Occipital lobe (tissue), 2 donors: ENCODE measurements around the gene HMGA1. TPM values are rescaled to one million over a fixed set of nuclear protein-coding genes. Genes with fewer than 3 reads are reported as not detected.
"Not testable (repeated sequence)": the region's sequence is repeated elsewhere in the genome, so short reads cannot be mapped to it uniquely, and the experiment has no call there.

Source experiments
- DNase-seq: peaks from one replicate; lab custom pipeline; 2025; lab: John Stamatoyannopoulos, UW
- total RNA-seq: library from RNA; depleted of rRNA; stranded (reverse); fragments of >200 nt; gene quantifications from one replicate; pipeline ENCODE4 v1.2.3, GENCODE V29; 2014

HMGA1 gene
- total RNA-seq, 1 donor from 2014 or later = 25.0 TPM

DNA sequence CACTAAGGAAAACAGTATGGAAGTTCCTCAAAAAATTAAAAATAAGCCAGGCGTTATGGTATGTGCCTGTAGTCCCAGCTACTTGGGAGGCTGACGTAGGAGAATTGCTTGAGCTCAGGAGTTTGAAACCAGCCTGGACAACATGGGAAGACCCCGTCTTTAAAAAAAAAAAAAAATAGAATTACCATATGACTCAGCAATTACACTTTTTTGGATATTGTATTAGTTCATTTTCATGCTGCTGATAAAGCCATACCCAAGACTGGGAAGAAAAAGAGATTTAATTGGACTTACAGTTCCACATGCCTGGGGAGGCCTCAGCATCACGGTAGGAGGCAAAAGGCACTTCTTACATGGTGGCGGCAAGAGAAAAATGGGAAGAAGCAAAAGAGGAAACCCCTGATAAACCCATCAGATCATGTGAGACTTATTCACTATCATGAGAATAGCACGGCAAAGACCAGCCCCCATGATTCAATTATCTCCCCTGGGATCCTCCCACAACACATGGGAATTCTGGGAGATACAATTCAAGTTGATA lies 22.9 kb downstream of the HMGA1 start:
- DNase-seq = no peak

DNA sequence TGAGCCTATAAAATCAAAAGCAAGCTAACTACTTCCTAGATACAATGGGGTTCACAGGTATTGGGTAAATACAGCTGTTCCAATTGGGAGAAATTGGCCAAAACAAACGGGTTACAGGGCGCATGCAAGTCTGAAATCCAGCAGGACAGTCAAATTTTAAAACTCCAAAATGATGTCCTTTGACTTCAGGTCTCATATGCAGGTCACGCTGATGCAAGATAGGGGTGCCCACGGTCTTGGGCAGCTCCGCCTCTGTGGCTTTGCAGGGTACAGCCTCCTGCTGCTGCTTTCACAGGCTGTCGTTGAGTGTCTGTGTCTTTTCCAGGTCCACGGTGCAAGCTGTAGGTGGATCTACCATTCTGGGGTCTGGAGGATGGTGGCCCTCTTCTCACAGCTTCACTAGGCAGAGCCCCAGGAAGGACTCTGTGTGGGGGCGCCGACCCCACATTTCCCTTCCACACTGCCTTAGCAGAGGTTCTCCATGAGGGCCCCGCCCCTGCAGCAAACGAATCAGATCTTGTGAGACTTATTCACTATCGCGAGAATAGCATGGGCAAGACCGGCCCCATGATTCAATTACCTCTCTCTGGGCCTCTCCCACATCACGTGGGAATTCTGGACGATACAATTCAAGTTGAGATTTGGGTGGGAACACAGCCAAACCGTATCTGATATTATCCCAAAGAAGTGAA lies 24.0 kb downstream of the HMGA1 start:
- DNase-seq = no peak

DNA sequence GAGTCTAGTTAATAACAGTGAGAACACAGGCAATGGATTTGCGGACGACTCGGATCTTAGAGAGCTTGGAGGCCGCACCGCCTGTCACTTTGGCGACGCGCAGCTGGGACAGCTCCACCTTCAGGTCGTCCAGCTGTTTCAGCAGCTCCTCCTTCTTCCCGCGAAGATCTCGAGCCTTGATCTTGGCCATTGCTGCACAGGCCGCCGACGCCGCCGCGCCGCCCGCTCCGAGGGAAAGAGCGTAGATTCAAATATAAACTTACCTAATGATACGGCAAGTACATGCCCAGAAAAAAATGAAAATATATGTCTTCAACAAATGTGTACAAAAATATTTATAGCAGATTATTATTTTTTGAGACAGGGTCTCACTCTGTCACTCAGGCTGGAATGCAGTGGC lies 26.8 kb downstream of the HMGA1 start:
- not testable (repeated sequence) for DNase-seq

DNA sequence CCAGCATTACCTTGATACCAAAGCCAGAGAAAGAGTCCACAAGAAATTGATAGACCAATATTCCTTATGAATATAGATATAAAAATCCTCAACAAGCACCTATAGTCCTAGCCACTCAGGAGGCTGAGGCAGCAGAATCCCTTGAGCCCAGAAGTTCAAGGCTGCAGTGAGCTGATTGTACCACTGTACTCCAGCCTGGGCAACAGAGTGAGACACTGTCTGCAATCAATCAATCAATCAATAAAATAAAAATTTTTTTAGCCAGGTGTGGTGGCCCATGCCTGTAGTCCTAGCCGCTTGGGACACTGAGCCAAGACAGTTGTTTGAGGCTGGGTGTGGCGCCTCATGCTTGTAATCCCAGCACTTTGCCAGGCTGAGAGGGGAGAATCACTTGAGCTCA lies 31.1 kb downstream of the HMGA1 start:
- DNase-seq = no peak

DNA sequence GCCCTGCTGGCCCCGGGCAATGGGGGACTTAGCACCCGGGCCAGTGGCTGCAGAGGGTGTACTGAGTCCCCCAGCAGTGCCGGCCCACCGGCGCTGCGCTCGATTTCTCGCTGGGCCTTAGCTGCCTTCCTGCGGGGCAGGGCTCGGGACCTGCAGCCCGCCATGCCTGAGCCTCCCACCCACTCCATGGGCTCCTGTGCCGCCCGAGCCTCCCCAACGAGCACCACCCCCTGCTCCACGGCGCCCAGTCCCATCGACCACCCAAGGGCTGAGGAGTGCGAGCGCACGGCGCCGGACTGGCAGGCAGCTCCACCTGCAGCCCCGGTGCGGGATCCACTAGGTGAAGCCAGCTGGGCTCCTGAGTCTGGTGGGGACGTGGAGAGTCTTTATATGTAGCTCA lies 32.5 kb downstream of the HMGA1 start:
- DNase-seq = not testable (repeated sequence)

DNA sequence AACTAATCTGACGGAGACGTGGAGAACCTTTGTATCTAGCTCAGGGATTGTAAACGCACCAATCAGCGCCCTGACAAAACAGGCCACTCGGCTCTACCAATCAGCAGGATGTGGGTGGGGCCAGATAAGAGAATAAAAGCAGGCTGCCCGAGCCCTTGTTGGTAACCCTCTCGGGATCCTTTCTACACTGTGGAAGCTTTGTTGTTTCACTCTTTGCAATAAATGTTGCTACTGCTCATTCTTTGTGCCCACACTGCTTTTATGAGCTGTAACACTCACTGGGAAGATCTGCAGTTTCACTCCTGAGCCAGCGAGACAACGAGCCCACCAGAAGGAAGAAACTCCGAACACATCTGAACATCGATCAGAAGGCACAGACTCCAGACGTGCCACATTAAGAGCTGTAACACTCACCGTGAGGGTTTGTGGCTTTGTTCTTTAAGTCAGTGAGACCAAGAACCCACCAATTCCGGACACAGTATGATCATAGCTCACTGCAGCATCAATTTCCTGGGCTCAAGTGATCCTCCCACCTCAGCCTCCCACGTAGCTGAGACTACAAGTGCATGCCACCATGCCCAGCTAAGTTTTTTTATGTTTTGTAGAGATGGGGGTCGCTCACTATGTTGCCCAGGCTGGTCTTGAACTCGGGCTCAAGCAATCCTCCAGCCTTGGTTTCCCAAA lies 33.1 kb downstream of the HMGA1 start:
- not testable (repeated sequence) for DNase-seq

DNA sequence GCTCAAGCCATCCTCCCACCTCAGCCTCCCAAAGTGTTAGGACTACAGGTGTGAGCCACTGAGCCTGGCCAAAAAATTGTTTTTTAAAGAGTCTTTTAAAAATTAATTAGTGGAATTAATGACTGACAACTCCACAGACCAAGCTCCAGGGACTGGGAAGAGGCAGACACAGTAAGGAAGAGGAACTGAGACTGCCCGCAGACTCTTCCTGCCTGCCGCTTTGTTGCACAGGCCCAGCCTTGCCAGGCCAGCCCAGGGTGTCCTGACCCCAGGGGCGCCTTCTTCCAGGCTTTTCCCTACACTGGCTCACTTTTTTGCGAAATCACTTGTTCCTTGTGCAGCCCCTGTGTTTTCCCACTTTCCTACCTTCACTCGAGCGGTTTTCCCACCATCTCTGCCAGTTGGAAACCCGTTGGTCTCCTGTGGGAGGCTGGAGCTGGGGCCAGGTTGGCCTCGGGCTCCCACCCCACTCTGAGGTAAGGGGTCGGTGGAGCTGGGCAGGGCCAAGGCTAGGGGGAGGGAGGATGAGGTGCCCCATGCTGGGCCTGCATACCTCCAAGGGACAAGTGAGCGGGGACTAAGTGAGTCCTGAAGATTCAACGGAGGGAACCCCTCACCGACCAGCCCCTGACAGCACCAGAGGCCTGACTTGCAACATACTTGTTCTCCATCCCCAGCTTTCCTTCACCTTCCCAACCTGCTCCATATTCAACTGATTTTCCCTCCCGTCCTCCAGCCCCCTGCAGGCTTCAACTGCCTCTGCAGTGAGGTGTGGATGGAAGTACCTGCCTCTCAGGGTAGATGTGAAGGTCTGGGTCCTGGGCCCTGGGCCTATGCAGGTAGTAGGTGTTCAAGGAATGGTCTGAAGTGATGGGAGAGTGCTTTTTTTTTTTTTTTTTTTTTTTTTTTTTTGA lies 35.6 kb downstream of the HMGA1 start:
- DNase-seq = no peak

DNA sequence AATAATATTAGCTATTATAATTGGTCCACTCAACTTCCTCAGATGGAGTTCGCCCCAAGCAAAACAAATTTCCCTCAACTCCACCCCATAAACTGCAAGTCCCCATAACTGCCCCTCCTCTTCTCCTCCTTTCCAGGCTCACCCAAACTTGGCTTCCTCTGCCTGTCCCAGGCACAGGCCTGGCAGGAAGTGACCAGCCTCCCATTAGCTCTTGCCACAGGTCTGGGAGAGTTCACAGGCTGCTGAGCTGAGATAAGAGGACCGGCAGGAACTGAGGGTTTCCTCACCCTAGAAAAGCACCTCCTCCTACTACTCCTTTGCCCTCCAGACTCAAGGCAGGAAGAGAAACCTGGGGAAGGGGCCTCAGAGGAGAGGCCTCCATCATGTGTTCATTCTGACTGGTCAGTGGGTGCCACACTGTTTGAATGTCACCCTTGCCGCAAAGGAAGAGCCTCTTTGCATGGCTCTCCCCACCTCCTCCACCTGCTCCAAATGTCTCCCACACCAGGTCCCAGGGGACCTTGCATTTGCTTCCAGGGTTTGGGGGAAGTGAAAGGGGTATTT lies 36.7 kb downstream of the HMGA1 start:
- DNase-seq = no peak

DNA sequence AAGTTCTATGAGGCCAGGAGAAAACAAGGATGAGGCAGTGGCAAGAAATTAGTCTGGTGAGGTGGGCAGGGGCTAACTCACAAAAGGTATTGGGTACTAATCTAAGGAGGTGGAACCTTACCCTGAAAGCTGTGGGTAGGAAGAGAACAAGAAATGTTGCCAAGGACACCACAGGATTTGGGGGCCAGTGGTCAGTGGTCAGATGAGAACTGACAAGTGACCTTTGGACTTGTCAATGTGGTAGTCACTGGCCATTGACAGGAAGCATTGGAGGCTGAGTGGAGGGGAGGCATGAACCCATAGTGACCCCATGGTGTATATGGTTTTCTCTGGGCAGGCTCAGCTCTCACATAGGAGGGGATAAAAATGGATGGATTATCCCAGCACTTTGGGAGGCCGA lies 37.5 kb downstream of the HMGA1 start:
- DNase-seq = no peak

DNA sequence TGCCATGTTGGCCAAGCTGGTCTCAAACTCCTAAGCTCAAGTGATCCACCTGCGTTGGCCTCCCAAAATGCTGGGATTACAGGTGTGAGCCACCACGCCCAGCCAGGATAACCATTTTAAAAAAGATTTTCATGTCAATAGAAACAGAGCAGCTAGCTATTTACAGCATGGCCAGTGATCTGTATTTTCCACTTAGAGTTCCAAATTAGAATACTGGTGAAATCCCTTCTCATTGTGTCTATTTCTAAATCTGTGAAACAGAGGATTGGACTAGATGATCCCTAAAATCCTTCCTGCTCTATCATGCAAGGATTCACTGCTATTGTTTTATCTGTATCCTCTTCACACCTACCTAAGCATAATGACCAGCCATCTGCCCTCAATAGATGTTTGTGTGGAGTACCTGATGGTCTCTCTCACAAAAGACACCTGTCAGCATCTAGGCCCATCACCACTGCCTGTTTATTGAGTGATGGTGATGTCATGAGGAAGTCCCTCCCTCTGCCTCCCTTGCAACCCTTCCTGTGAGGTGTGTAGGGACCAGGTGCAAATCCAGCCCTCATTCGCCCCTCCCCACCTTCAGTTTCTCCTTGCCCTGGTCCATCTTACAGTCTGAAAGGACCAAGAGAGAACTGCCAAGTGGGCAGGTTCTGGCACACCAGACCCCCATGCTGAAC lies 38.6 kb downstream of the HMGA1 start:
- DNase-seq = no peak

DNA sequence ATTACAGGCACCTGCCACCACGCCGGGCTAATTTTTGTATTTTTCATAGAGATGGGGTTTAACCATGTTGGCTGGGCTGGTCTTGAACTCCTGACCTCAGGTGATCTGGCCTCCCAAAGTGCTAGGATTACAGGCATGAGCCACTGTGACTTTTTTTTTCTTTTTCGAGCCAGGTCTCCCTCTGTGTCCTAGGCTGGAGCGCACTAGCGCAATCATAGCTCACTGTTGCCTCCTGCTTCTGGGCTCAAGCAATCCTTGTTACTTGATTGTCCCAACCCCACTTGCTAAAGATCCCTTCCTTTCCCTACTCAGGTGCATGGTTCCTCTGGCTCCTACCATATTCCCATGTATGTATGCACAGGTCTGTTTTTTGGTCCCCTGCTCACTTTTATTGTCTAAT lies 39.5 kb downstream of the HMGA1 start:
- DNase-seq = no peak

DNA sequence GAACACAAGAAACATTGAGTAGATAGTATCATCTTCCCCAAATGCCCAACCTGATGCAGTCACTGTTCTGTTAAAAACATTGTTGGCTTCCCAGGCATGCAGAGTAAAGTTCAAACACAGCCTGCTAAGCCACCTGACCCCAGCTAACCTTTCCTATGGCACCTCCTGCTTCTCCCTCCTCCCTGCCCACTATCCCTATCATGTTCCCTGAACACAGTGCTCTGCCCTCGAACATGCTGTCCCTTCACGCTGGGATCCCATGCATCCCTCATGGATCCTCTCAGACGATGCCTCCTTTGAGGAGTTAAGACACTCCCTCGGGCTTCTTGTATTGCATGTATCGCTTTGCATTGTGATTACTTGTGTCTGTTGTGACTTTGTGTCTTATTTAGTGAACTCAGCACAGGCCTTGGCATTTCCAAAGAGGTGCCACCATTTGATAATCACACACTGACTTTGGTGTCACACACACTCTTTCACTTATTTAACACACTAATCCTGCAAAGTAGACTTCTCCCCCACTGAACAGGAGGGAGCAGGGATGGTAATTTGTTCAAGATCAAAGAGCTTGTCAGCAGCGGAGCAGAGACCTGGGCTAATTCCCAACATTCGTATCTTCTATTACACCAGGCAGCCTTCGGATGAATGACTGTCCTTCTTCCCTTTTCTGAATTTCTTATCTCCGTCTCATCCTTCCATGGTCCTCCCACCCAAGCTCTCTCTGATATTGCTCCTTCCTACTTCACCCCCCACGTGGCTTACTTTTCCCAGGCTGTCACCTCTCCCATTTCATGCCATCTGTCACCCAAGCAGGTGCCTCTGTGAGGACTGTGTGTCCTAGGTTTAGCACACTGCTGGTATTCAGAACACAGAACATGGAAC lies 40.4 kb downstream of the HMGA1 start:
- DNase-seq = no peak

DNA sequence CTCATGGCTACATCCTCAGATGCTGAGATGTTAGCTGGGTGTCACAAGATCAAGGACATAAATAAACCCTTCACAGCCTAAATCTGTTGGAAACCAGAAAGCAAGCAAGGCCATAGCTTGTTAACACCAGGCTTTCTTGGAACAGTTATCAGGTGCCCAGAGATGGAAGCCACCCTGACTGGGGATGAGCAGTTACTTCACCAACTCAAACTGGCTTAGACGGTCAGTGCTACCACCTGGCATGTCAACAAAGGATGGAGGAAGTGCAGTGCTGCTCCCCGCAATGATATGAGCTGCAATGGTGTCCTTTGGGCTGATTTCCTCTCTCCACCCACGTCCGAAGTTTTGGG lies 41.1 kb downstream of the HMGA1 start:
- no peak for DNase-seq

DNA sequence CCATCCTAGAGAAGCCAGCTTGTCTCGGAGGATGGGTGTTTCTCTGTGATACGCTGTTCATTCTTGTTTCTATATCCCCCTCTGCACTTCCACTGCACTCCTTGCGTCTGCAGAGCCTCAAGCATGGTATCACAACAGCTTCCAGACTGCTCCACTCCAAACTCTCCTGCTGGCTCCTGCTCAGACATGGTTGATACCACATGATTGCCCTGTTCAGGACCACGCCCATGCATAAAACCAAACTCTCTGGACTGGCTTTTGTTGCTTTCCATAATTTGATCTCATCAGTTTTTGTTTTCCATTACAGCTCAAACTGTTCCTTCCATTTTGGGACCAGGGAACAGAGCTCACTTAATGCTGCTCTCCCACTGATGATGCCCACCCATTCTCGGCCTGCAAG lies 42.2 kb downstream of the HMGA1 start:
- no peak for DNase-seq

DNA sequence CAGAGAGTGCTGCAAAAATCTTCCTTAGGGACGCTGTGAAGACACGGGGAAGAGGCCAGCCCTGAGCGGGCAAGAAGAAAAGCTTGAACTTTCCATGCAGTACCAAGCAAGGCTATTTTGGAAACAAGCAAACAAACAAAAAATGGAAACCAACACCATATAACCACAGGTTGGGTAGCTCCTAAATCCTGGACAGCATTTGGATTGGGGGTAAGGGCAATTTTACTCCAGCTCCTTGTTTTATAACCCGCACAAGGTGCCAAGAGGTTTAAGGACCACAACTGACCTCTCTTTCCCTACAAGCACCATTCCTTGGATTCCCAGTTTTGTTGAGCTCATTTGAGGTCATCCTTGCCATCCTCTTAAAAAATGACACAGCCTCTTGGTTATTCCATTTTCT lies 43.5 kb downstream of the HMGA1 start:
- DNase-seq = no peak

DNA sequence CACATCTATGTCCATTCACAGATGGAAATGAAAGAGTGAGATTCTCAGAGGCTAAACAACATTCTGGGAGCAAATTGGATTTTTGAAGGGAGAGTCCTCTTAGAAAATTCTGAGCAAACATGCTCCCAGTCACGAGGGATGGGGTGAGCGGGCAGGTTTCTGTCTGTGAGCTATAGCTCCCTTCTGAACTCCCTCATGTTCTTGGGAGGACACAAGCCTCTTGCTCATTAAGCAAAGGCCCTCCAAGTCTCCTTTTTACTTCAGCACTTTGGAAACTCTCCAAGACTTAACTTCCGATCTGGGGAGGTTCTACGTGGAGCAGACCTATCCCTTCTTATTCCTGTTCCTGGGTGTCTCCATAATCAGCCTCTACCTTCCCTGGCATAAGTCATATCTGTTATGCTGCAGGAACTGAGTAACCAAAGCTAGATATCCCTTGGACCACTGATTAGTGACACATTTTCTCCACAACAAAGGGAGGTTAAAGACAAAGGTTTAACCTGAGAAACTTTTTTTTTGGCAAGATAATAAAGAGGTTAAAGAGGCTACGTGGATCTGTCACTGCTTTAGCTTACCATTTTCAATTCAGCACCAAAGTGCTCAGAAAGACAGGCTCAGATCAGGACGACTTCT lies 45.1 kb downstream of the HMGA1 start:
- DNase-seq = no peak

DNA sequence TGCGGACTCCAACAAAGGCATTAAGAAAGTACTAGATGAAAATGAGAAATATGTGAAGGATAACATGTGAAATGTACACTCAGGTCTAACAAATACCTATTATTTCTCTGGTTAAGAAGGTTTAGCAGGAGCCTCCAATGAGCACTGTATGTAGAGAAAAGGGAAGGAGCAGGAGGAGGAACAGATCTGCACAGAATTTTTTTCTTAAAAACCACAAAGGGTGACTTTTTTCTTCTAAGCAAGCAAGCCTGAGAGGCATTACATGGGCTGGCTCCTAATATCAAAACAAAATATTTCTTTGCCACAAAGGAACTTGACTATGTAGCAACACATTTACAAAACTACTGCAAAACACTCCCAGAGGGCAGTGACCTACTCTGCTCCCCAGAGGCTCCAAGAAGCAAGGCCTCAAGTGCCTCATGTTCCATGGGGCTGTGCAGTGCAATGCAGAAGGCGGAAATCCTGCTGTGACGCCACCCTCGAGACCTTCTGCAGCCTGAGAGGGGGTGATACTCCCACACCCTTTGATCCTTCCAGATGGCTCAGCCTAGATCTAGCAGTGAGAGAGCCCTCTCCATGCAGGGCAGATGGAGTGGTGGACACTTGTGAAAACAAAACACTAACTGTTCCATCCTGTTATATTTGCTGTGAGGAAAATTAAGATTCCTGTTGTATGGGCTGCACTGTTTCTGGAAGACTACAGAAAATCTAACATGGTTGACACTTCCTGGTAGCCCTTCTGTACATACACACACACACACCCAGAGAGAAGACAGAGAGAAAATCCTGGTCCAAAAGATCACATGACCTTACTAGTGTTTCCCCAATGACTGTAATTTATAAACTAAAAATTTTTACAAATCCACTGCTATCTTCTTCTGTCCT lies 48.1 kb downstream of the HMGA1 start:
- no peak for DNase-seq

DNA sequence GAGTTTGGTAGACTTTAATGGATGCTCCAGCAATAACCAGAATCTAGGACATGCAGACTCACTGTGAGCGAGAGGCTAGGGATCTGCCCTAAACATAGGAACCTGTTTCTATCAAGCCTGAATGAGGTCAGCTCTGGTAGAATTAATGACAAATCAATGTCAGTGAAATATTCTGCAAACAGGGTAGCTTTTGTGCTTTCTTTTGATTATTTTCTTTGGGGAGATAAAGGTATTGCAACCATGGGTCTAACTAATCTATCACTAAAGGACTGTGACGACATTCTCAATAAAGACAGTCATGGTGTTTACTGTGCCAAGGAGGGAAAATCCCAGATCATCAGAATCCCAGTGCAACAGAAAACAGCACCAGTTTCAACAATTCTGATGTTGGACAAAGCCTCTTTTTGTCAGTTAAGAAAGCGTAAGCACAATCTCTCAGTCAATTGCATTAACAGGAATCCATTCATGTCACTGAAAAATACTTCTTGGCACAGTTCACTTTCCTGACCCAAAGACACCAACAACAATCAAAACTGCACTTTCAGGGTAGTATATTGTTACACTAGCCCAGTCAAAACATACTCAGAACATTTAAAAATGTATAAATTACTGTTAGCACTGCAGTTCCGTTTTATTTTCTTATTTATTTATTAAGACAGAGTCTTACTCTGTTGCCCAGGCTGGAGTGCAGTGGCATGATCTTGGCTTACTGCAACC lies 48.9 kb downstream of the HMGA1 start:
- no peak for DNase-seq
